ENCODE results near the gene SND1.

SND1 gene

DNA sequence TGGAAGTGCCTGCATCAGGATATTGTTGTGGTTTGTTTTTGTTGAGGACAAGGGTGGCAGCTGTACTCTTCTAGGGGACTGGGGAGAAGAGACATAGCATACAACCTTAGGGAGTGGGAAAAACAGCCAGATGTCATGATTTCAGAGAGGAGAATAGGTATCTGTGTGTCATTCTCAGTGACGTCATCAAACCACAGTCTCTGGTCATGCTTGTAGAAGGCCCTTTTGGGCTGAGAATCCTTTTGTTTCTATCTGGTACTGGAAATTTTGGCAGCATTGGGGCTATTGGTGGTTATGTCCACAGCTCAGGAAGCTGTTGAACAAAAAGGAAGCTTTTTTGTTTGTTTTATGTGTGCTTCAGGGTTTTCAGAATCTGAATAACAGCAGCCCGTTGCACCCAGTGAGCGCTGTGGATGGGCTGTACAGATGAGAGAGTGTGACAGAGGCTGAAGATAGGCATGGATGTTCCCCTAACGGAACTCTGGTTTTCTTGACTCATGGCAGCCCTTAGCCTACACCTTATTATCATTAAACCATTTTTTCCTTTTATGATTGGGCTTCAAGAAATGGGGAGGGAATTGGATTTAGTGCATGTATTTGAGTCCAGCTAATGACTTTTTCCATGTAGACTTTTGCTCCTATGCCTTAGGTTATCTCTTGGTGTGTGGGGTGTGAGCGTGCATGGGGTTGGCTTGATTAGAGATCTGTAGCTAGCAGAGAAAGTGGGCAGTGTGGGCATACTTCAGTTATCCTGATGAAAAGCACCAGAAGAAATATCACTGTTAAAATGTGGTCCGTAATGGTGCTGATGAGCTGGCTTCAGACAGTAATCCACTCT, 65.7 kb downstream of the SND1 start:
- TF ChIP-seq RAD21 (IDR thresholded peaks at IDR 0.05; ENCODE audit: low read depth), result no peak
- TF ChIP-seq YY1 (IDR thresholded peaks at IDR 0.05; ENCODE audit: low read depth), result no peak
- TF ChIP-seq ZBTB7A (IDR thresholded peaks at IDR 0.05; ENCODE audit: low read depth), result no peak
- TF ChIP-seq, protein P1, sequence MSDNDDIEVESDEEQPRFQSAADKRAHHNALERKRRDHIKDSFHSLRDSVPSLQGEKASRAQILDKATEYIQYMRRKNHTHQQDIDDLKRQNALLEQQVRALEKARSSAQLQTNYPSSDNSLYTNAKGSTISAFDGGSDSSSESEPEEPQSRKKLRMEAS (IDR thresholded peaks at IDR 0.05), result no peak
- no peak for TF ChIP-seq CEBPB (IDR thresholded peaks at IDR 0.05)
- no peak for TF ChIP-seq CREB1 (IDR thresholded peaks at IDR 0.05; ENCODE audit: low read depth)
- no peak for TF ChIP-seq TCF12 (IDR thresholded peaks at IDR 0.05; ENCODE audit: low read depth)
- TF ChIP-seq NFIC (IDR thresholded peaks at IDR 0.05), result no peak
- TF ChIP-seq, protein P2, sequence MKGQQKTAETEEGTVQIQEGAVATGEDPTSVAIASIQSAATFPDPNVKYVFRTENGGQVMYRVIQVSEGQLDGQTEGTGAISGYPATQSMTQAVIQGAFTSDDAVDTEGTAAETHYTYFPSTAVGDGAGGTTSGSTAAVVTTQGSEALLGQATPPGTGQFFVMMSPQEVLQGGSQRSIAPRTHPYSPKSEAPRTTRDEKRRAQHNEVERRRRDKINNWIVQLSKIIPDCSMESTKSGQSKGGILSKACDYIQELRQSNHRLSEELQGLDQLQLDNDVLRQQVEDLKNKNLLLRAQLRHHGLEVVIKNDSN (IDR thresholded peaks at IDR 0.05), result no peak
- no peak for TF ChIP-seq TEAD4 (IDR thresholded peaks at IDR 0.05)
- no peak for TF ChIP-seq EGR1 (IDR thresholded peaks at IDR 0.05)
- no peak for TF ChIP-seq FOXM1 (IDR thresholded peaks at IDR 0.05; ENCODE audit: borderline replicate concordance, low read depth)
- no peak for TF ChIP-seq TAF1 (IDR thresholded peaks at IDR 0.05; ENCODE audit: low read depth)
- TF ChIP-seq, protein P3, sequence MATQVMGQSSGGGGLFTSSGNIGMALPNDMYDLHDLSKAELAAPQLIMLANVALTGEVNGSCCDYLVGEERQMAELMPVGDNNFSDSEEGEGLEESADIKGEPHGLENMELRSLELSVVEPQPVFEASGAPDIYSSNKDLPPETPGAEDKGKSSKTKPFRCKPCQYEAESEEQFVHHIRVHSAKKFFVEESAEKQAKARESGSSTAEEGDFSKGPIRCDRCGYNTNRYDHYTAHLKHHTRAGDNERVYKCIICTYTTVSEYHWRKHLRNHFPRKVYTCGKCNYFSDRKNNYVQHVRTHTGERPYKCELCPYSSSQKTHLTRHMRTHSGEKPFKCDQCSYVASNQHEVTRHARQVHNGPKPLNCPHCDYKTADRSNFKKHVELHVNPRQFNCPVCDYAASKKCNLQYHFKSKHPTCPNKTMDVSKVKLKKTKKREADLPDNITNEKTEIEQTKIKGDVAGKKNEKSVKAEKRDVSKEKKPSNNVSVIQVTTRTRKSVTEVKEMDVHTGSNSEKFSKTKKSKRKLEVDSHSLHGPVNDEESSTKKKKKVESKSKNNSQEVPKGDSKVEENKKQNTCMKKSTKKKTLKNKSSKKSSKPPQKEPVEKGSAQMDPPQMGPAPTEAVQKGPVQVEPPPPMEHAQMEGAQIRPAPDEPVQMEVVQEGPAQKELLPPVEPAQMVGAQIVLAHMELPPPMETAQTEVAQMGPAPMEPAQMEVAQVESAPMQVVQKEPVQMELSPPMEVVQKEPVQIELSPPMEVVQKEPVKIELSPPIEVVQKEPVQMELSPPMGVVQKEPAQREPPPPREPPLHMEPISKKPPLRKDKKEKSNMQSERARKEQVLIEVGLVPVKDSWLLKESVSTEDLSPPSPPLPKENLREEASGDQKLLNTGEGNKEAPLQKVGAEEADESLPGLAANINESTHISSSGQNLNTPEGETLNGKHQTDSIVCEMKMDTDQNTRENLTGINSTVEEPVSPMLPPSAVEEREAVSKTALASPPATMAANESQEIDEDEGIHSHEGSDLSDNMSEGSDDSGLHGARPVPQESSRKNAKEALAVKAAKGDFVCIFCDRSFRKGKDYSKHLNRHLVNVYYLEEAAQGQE (IDR thresholded peaks at IDR 0.05; ENCODE audit: low read depth), result no peak

DNA sequence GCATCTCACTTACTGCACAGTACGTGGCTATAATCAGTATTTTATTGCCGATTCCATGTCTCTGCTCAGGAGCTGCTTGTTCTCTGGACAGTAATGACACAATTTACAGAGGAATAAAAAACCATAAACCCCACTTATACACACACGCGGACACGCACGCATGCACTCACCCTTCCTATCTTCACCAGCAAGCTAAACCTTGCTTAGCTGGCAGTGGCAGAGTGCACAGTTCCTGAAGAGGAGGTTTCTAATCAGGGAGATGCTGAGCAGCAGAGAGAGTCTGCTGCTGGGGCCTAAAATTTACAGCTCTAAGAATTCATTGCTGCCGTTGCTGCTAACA, 66.3 kb downstream of the SND1 start:
- TF ChIP-seq ZBTB7A (IDR thresholded peaks at IDR 0.05; ENCODE audit: low read depth) (no peak), EGR1 (IDR thresholded peaks at IDR 0.05) (no peak), TAF1 (IDR thresholded peaks at IDR 0.05; ENCODE audit: low read depth) (no peak), FOXM1 (IDR thresholded peaks at IDR 0.05; ENCODE audit: borderline replicate concordance, low read depth) (no peak), NFIC (IDR thresholded peaks at IDR 0.05) (no peak), EP300 (IDR thresholded peaks at IDR 0.05; ENCODE audit: borderline replicate concordance) (no peak), YY1 (IDR thresholded peaks at IDR 0.05; ENCODE audit: low read depth) (no peak), CREB1 (IDR thresholded peaks at IDR 0.05; ENCODE audit: low read depth) (no peak), TCF12 (IDR thresholded peaks at IDR 0.05; ENCODE audit: low read depth) (no peak), CEBPB (IDR thresholded peaks at IDR 0.05) (no peak), TEAD4 (IDR thresholded peaks at IDR 0.05) (no peak), RAD21 (IDR thresholded peaks at IDR 0.05; ENCODE audit: low read depth) (no peak)
- TF ChIP-seq, protein P1 (IDR thresholded peaks at IDR 0.05), result no peak
- TF ChIP-seq, protein P3 (IDR thresholded peaks at IDR 0.05; ENCODE audit: low read depth), result no peak
- TF ChIP-seq, protein P2 (IDR thresholded peaks at IDR 0.05), result no peak

DNA sequence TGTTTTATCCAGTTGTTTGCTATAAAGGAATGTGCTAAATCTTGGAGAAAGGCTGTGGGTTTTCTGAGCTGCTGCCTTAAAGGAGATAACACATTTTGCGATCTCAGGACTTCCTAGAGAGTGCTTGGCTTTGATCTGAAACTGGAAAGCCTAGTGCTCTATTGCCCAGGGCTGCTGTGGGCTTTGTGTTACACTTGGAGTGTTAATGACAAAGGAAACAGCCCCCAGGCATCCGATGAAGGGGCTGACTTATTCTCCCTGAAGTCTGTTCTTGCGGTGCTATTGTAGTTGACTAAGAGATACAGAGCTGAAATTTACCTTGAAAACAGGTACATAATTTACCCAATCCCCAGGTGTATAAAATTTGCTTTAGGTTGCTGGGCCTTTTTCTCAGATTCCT, 74.5 kb downstream of the SND1 start:
- no peak for TF ChIP-seq FOXM1 (IDR thresholded peaks at IDR 0.05; ENCODE audit: borderline replicate concordance, low read depth)
- no peak for TF ChIP-seq EGR1 (IDR thresholded peaks at IDR 0.05)
- TF ChIP-seq CEBPB (IDR thresholded peaks at IDR 0.05), result no peak
- TF ChIP-seq, protein P2 (IDR thresholded peaks at IDR 0.05), result no peak
- no peak for TF ChIP-seq YY1 (IDR thresholded peaks at IDR 0.05; ENCODE audit: low read depth)
- no peak for TF ChIP-seq EP300 (IDR thresholded peaks at IDR 0.05; ENCODE audit: borderline replicate concordance)
- no peak for TF ChIP-seq TAF1 (IDR thresholded peaks at IDR 0.05; ENCODE audit: low read depth)

DNA sequence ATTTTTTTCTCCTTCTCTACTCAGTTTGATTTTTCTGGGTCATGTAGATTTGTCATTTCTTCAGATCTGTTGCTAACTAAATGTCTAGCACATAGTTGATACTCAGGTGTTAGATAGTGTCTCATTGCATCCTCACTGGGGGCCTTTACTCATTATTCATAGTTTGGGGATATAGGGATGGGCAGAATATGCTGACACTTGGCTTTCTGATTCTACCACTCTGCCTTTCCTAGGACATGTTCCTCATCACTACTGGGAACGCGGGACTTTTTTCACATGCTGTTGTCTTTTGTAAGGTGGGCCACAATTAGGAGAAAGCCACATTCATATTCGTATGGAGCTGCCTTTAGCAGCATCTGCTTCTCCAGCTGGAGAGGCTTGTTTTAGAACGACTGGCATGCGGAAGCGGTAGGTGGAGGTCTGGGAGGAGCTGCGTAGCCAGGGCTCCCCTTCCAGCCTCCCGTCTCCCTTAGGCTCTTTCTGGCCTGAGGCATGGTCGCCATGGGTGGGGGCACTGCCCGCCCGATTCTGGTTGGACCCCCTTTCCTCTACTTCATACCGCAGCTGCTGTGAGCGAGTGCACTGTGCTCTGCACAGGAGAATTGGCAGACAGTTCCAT, 78.8 kb downstream of the SND1 start:
- no peak for TF ChIP-seq EP300 (IDR thresholded peaks at IDR 0.05; ENCODE audit: borderline replicate concordance)
- TF ChIP-seq EGR1 (IDR thresholded peaks at IDR 0.05), result no peak
- no peak for TF ChIP-seq ZBTB7A (IDR thresholded peaks at IDR 0.05; ENCODE audit: low read depth)
- no peak for TF ChIP-seq NFIC (IDR thresholded peaks at IDR 0.05)
- TF ChIP-seq RAD21 (IDR thresholded peaks at IDR 0.05; ENCODE audit: low read depth), result no peak
- TF ChIP-seq, protein P3 (IDR thresholded peaks at IDR 0.05; ENCODE audit: low read depth), result no peak
- TF ChIP-seq, protein P1 (IDR thresholded peaks at IDR 0.05), result no peak
- no peak for TF ChIP-seq TAF1 (IDR thresholded peaks at IDR 0.05; ENCODE audit: low read depth)
- no peak for TF ChIP-seq CEBPB (IDR thresholded peaks at IDR 0.05)
- TF ChIP-seq TEAD4 (IDR thresholded peaks at IDR 0.05), result no peak
- TF ChIP-seq YY1 (IDR thresholded peaks at IDR 0.05; ENCODE audit: low read depth), result no peak
- TF ChIP-seq TCF12 (IDR thresholded peaks at IDR 0.05; ENCODE audit: low read depth), result no peak
- no peak for TF ChIP-seq FOXM1 (IDR thresholded peaks at IDR 0.05; ENCODE audit: borderline replicate concordance, low read depth)
- TF ChIP-seq, protein P2 (IDR thresholded peaks at IDR 0.05), result no peak
- no peak for TF ChIP-seq CREB1 (IDR thresholded peaks at IDR 0.05; ENCODE audit: low read depth)

Data from Ishikawa (cell line).